Astrocyte of the spinal cord (primary cell): ENCODE data around the gene MIB2.

Source experiments
- DNase-seq: peaks from one replicate; pipeline ENCODE4 v3.0.0; 2011; ENCODE audit warnings: low read depth, low spot score
- H3K4me3 ChIP-seq: 2 replicates; pipeline ENCODE4 v1.5.1; 2011; ENCODE audit warnings: low read depth, mild to moderate bottlenecking, low read length, moderate library complexity
- in situ Hi-C: cut with HindIII; loops from 2 replicates; pipeline ENCODE4 v1.10.0; 2017; ENCODE audit warnings: low sequenced_read_pairs
- TF ChIP-seq, protein P1 (sequence below): IDR thresholded peaks from 2 replicates; pipeline ENCODE4 v1.5.1; 2012; ENCODE audit warnings: low read depth, mild to moderate bottlenecking, low read length, inconsistent platforms

MIB2 gene

DNA sequence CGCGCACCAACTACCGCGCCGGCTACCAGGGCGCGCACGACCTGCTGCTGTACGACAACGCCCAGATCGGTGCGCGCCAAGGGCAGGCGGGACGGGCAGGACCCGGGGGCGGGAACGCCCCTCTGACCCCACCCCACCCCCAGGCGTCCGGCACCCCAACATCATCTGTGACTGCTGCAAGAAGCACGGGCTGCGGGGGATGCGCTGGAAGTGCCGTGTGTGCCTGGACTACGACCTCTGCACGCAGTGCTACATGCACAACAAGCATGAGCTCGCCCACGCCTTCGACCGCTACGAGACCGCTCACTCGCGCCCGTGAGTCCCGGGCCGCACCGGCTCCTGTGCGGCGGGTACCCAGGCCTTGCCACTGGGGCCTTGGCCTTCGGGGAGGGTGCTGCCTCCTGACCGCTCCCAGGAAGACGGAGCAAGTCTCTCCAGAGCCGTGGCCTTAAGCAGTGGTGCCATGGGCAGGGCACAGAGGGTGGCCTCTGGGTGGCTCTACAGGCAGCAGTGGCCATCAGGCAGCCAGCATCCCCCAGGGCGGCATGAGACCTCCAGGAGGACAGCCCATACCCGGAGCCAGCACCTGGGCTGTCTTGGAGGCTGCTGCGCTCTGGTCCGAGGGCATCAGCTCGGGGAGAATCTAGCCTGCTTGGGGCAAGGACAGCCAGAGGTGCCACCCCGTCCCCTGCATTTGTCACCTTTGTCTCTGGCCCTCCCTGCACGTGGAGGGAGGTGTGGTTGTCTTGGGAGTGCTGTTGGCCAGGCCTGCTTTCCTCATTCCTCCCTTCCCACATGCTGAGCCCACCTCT, 8.5 kb downstream of the MIB2 start:
- in situ Hi-C loops = no loop called here
- DNase-seq = no peak
- TF ChIP-seq, protein P1, sequence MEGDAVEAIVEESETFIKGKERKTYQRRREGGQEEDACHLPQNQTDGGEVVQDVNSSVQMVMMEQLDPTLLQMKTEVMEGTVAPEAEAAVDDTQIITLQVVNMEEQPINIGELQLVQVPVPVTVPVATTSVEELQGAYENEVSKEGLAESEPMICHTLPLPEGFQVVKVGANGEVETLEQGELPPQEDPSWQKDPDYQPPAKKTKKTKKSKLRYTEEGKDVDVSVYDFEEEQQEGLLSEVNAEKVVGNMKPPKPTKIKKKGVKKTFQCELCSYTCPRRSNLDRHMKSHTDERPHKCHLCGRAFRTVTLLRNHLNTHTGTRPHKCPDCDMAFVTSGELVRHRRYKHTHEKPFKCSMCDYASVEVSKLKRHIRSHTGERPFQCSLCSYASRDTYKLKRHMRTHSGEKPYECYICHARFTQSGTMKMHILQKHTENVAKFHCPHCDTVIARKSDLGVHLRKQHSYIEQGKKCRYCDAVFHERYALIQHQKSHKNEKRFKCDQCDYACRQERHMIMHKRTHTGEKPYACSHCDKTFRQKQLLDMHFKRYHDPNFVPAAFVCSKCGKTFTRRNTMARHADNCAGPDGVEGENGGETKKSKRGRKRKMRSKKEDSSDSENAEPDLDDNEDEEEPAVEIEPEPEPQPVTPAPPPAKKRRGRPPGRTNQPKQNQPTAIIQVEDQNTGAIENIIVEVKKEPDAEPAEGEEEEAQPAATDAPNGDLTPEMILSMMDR = no peak
- H3K4me3 ChIP-seq = no peak overlapping the region

GRCh38 chr1:1624443-1625403, 9.4 kb downstream of the MIB2 start:
- in situ Hi-C loops = no loop called here
- TF ChIP-seq, protein P1 = no peak
- no peak for DNase-seq
- H3K4me3 ChIP-seq = no peak overlapping the region

DNA sequence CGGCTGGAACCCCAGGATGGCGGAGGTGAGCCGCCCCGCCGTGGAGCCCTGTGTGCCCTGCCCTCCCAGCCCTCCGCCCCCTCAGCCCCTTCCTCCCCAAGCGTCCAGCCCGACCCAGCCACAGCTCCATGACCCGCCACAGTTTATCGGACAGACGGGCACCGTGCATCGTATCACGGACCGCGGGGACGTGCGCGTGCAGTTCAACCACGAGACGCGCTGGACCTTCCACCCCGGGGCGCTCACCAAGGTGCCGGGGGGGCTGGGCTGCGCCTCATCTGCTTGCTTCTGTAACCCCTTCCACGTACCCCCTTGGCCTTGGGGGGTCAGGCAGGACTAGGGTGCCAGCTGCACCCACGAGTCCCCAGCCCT, 10.1 kb downstream of the MIB2 start:
- in situ Hi-C loops = no loop called here
- no peak for DNase-seq
- no peak overlapping the region for H3K4me3 ChIP-seq
- TF ChIP-seq, protein P1 = no peak

- DNase-seq = no peak
- in situ Hi-C loops = no loop called here
- no peak overlapping the region for H3K4me3 ChIP-seq
- TF ChIP-seq, protein P1 = no peak
Observed at GRCh38 chr1:1625824-1626206, 10.5 kb downstream of the MIB2 start.

GRCh38 chr1:1626207-1627141, 11.2 kb downstream of the MIB2 start:
- no peak for DNase-seq
- TF ChIP-seq, protein P1 = no peak
- H3K4me3 ChIP-seq = no peak overlapping the region
- in situ Hi-C loops = no loop called here

DNA sequence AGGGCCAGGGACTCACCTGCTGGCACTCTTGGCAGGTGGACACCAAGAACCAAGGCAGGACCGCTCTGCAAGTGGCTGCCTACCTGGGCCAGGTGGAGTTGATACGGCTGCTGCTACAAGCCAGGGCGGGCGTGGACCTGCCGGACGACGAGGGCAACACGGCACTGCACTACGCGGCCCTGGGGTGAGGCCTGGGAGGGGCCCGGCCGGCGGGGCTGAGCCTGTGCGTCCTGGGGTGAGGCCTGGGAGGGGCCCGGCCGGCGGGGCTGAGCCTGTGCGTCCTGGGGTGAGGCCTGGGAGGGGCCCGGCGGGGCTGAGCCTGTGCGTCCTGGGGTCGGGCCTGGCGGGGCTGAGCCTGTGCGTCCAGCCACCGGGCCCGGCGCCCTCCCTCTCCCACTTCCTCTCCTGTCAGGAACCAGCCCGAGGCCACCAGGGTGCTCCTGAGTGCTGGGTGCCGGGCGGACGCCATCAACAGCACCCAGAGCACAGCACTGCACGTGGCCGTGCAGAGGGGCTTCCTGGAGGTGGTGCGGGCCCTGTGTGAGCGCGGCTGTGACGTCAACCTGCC, 12.0 kb downstream of the MIB2 start:
- TF ChIP-seq, protein P1 = no peak
- H3K4me3 ChIP-seq = no peak overlapping the region
- in situ Hi-C loops = no loop called here
- no peak for DNase-seq
